Panc1 (cell line): Measurements from ENCODE around the gene PRPF38B. TPM values are rescaled to one million over a fixed set of nuclear protein-coding genes. Genes with fewer than 3 reads are reported as not detected.
"Not testable (repeated sequence)": the region's sequence is repeated elsewhere in the genome, so short reads cannot be mapped to it uniquely, and the experiment has no call there.

Experiments
- ATAC-seq: fragments of 200-7000 bp; cut with Tn5 transposase; 2 replicates; pipeline ENCODE4 v1.9.1; 2020; ENCODE audit warnings: mild to moderate bottlenecking, moderate library complexity
- BruUV-seq: library from RNA; stranded (reverse); fragments of 400-500 nt; replicated peaks from 2 replicates; lab custom pipeline; 2021; lab: Mats Ljungman, UMichigan
- CTCF ChIA-PET: fragments of 300-600 bp; sonication (Branson Sonifier 250); formaldehyde crosslinking; loops from one replicate; lab custom pipeline; 2022; ENCODE audit warnings: antibody characterized with exemption; lab: Charles Lee
- POLR2A ChIA-PET: fragments of 300-600 bp; sonication (Branson Sonifier 250); formaldehyde crosslinking; loops from one replicate; lab custom pipeline; 2022; ENCODE audit warnings: antibody characterized with exemption; lab: Charles Lee
- DNase-seq: peaks from one replicate; pipeline ENCODE4 v3.0.0-alpha.2; 2010; ENCODE audit warnings: low read depth, low spot score
- H3K27ac ChIP-seq: 2 replicates; pipeline ENCODE4 v1.5.1; 2011; ENCODE audit warnings: mild to moderate bottlenecking, low read length, inconsistent platforms
- H3K27me3 ChIP-seq: fragments of 200-500 bp; sonication (Bioruptor generic); 2 replicates; pipeline ENCODE4 v1.6.0; 2014; ENCODE audit warnings: low read length, inconsistent platforms; ENCODE audit not compliant: control insufficient read depth, insufficient read depth
- H3K36me3 ChIP-seq: fragments of 200-500 bp; sonication (Bioruptor generic); 2 replicates; pipeline ENCODE4 v1.5.1; 2014; ENCODE audit warnings: inconsistent platforms, mild to moderate bottlenecking, low read length, moderate library complexity; ENCODE audit not compliant: control insufficient read depth, insufficient read depth
- H3K4me1 ChIP-seq: 2 replicates; pipeline ENCODE4 v1.5.1; 2011; ENCODE audit warnings: inconsistent platforms, mild to moderate bottlenecking, low read length, moderate library complexity; ENCODE audit not compliant: control insufficient read depth, insufficient read depth
- H3K4me3 ChIP-seq, 2 experiments: 2 replicates each; pipeline ENCODE4 v1.5.1; 2011 to 2012; ENCODE audit warnings: low read depth in 2 of 2, low read length in 2 of 2, mild to moderate bottlenecking in 2 of 2, inconsistent platforms in 1 of 2, moderate library complexity in 1 of 2
- H3K9me3 ChIP-seq: fragments of 200-500 bp; sonication (Bioruptor generic); 2 replicates; pipeline ENCODE4 v1.5.1; 2014; ENCODE audit warnings: low read depth, mild to moderate bottlenecking, inconsistent platforms, low read length, moderate library complexity; ENCODE audit not compliant: control insufficient read depth, insufficient read depth
- POLR2AphosphoS5 ChIP-seq: IDR thresholded peaks from 2 replicates; pipeline ENCODE4 v1.6.1; 2012; ENCODE audit warnings: mild to moderate bottlenecking, low read depth, low read length, moderate library complexity
- REST ChIP-seq, 2 experiments: IDR thresholded peaks; 2 replicates each; pipeline ENCODE4 v1.6.1; 2011 to 2012; ENCODE audit warnings: low read depth in 2 of 2, control low read depth in 1 of 2, low read length in 1 of 2, mild to moderate bottlenecking in 1 of 2, moderate library complexity in 1 of 2; ENCODE audit not compliant: insufficient read depth in 1 of 2
- SIN3A ChIP-seq: IDR thresholded peaks from 2 replicates; pipeline ENCODE4 v1.6.1; 2012; ENCODE audit warnings: low read depth, mild to moderate bottlenecking, low read length, moderate library complexity, borderline replicate concordance; ENCODE audit not compliant: insufficient read depth
- TCF7L2 ChIP-seq: IDR thresholded peaks from 2 replicates; pipeline ENCODE4 v1.6.1; 2011; ENCODE audit warnings: mild to moderate bottlenecking, low read depth, low read length, inconsistent platforms
- in situ Hi-C: cut with HindIII; loops from 2 replicates; pipeline ENCODE4 v1.10.0; 2016; ENCODE audit warnings: low sequenced_read_pairs, low pct_unique_long_range_greater_than_20kb
- intact Hi-C: fragments of 100-400 bp; cut with micrococcal nuclease; formaldehyde crosslinking; loops from one replicate; pipeline ENCODE4 v1.10.0; 2022; ENCODE audit not compliant: unreplicated experiment
- total RNA-seq: library from RNA; stranded (reverse); gene quantifications from one replicate; pipeline ENCODE4 v1.2.1, GENCODE V29; 2021; ENCODE audit not compliant: unreplicated experiment
- TF ChIP-seq, protein P1 (sequence below): fragments of 450-650 bp; IDR thresholded peaks from 2 replicates; pipeline ENCODE4 v1.5.1; 2017; ENCODE audit warnings: mild to moderate bottlenecking

The PRPF38B gene
- total RNA-seq, 1 experiment from 2014 or later: 31.7 TPM

GRCh38 chr1:108678706-108679105, 13.4 kb upstream of the PRPF38B start:
- in situ Hi-C loops: no loop called here
- DNase-seq (no peak), ATAC-seq (no peak)
- ChIA-PET POLR2A (no interaction called here), CTCF (no interaction called here)
- H3K27me3 ChIP-seq: no peaks in the 10 kb centered on the region
- no peaks in the 10 kb centered on the region for H3K4me1 ChIP-seq
- no peak overlapping the region for H3K4me3 ChIP-seq
- intact Hi-C loops: no loop called here
- no TSS peak for BruUV-seq
- no peak overlapping the region for H3K27ac ChIP-seq
- no peak for TF ChIP-seq REST (IDR thresholded peaks at IDR 0.05; ENCODE audit: insufficient read depth in 1 of 2, low read depth in 2 of 2, low read length in 1 of 2)
- no peak for TF ChIP-seq SIN3A
- no peak for TF ChIP-seq TCF7L2
- TF ChIP-seq POLR2AphosphoS5: no peak
- TF ChIP-seq, protein P1, sequence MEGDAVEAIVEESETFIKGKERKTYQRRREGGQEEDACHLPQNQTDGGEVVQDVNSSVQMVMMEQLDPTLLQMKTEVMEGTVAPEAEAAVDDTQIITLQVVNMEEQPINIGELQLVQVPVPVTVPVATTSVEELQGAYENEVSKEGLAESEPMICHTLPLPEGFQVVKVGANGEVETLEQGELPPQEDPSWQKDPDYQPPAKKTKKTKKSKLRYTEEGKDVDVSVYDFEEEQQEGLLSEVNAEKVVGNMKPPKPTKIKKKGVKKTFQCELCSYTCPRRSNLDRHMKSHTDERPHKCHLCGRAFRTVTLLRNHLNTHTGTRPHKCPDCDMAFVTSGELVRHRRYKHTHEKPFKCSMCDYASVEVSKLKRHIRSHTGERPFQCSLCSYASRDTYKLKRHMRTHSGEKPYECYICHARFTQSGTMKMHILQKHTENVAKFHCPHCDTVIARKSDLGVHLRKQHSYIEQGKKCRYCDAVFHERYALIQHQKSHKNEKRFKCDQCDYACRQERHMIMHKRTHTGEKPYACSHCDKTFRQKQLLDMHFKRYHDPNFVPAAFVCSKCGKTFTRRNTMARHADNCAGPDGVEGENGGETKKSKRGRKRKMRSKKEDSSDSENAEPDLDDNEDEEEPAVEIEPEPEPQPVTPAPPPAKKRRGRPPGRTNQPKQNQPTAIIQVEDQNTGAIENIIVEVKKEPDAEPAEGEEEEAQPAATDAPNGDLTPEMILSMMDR: no peak
- no peaks in the 10 kb centered on the region for H3K36me3 ChIP-seq
- no peaks in the 10 kb centered on the region for H3K9me3 ChIP-seq

GRCh38 chr1:108679586-108680213, 12.4 kb upstream of the PRPF38B start:
- in situ Hi-C loops (no loop called here), intact Hi-C loops (no loop called here)
- Histone ChIP-seq H3K9me3 (no peaks in the 10 kb centered on the region), H3K27me3 (no peaks in the 10 kb centered on the region), H3K4me3 (no peak overlapping the region), H3K36me3 (no peaks in the 10 kb centered on the region), H3K27ac (no peak overlapping the region), H3K4me1 (no peaks in the 10 kb centered on the region)
- TF ChIP-seq REST (IDR thresholded peaks at IDR 0.05; ENCODE audit: insufficient read depth in 1 of 2, low read depth in 2 of 2, low read length in 1 of 2): no peak
- TF ChIP-seq TCF7L2: no peak
- no peak for TF ChIP-seq POLR2AphosphoS5
- TF ChIP-seq SIN3A: no peak
- TF ChIP-seq, protein P1: no peak
- no peak for DNase-seq
- ChIA-PET POLR2A (interaction anchor here (0.6 kb wide), 1 partner anchor 11 kb away, joined by 36 read pairs; no protein-coding TSS in a partner anchor), CTCF (no interaction called here)
- ATAC-seq: no peak
- BruUV-seq: no TSS peak

DNA sequence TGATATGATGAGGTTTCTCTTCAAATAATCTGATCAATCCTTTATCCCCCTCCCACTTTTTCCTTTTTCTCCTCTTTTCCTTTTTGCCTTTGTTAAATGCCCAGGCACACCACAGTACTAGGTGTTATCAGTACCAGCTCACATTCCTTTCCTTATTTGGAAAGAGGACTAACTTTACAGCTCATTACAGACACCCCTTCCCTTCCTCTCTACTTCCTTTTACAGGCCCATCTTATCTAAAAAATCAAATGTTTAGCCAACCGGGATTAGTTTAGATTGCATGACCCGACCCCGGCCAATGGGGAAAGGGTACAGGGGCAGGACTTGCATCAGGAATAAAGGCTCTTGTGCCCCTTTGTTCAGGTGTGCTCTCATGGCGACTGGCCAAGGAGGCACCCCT, 10.4 kb upstream of the PRPF38B start:
- POLR2A ChIA-PET, H3K4me1 ChIP-seq, intact Hi-C loops, BruUV-seq, in situ Hi-C loops, CTCF ChIA-PET, H3K27ac ChIP-seq, H3K36me3 ChIP-seq, DNase-seq, H3K4me3 ChIP-seq, ATAC-seq, H3K27me3 ChIP-seq, H3K9me3 ChIP-seq: not testable (repeated sequence)
